GM18868 (cell line): ENCODE results near the gene MUC3A.
"Not testable (repeated sequence)": the region's sequence is repeated elsewhere in the genome, so short reads cannot be mapped to it uniquely, and the experiment has no call there.

Experiments used
- ATAC-seq: cut with Tn5 transposase; IDR thresholded peaks from one replicate; pipeline ENCODE4 v1.9.1; 2021; ENCODE audit warnings: mild to moderate bottlenecking, moderate library complexity; ENCODE audit not compliant: unreplicated experiment

MUC3A gene

GRCh38 chr7:100968650-100969049, 19.3 kb downstream of the MUC3A start:
- ATAC-seq, result no peak

GRCh38 chr7:100969066-100969615, 19.8 kb downstream of the MUC3A start, which contains the start of gene MUC12:
Gene MUC12, plus strand, starts transcription at chr7:100969565. Its CDS starts 58 bp downstream, at chr7:100969623.
- no peak for ATAC-seq

- ATAC-seq, result no peak
These were observed 22.0 kb downstream of the MUC3A start for GRCh38 chr7:100971111-100972001.

- ATAC-seq, result no peak
These were observed 22.6 kb downstream of the MUC3A start for GRCh38 chr7:100972002-100972347.

GRCh38 chr7:100974021-100974420, 24.7 kb downstream of the MUC3A start:
- ATAC-seq, result no peak

- no peak for ATAC-seq
These were observed 26.1 kb downstream of the MUC3A start for GRCh38 chr7:100975371-100975821.

- no peak for ATAC-seq
These were observed 29.0 kb downstream of the MUC3A start for GRCh38 chr7:100978300-100978699.

- ATAC-seq, result no peak
These were observed 34.3 kb downstream of the MUC3A start for GRCh38 chr7:100983451-100984187.

- ATAC-seq, result not testable (repeated sequence)
These were observed 35.0 kb downstream of the MUC3A start for GRCh38 chr7:100984241-100984918.

GRCh38 chr7:100985033-100985797, 35.9 kb downstream of the MUC3A start:
- ATAC-seq, result not testable (repeated sequence)

GRCh38 chr7:100991631-100992030, 42.3 kb downstream of the MUC3A start:
- no peak for ATAC-seq

- ATAC-seq, result not testable (repeated sequence)
These were observed 42.9 kb downstream of the MUC3A start for GRCh38 chr7:100992280-100992679.

- ATAC-seq, result not testable (repeated sequence)
These were observed 45.3 kb downstream of the MUC3A start for GRCh38 chr7:100994671-100995070.

- not testable (repeated sequence) for ATAC-seq
These were observed 49.2 kb downstream of the MUC3A start for GRCh38 chr7:100998530-100998929.

- ATAC-seq, result not testable (repeated sequence)
These were observed 50.0 kb downstream of the MUC3A start for GRCh38 chr7:100999334-100999733.

- not testable (repeated sequence) for ATAC-seq
These were observed 50.7 kb downstream of the MUC3A start for GRCh38 chr7:101000025-101000424.

GRCh38 chr7:101002333-101002732, 53.0 kb downstream of the MUC3A start:
- not testable (repeated sequence) for ATAC-seq

- ATAC-seq, result not testable (repeated sequence)
These were observed 58.0 kb downstream of the MUC3A start for GRCh38 chr7:101007361-101007760.

GRCh38 chr7:101009629-101010028, 60.3 kb downstream of the MUC3A start:
- ATAC-seq, result no peak

- no peak for ATAC-seq
These were observed 63.6 kb downstream of the MUC3A start for GRCh38 chr7:101012931-101013330.
